Smooth muscle cell (in vitro differentiated cells): ENCODE data around the gene EIF6. TPM values are rescaled to one million over a fixed set of nuclear protein-coding genes. Genes with fewer than 3 reads are reported as not detected.
"Not testable (repeated sequence)": the region's sequence is repeated elsewhere in the genome, so short reads cannot be mapped to it uniquely, and the experiment has no call there.

Experiments used
- DNase-seq: peaks from one replicate; lab custom pipeline; 2025; ENCODE audit not compliant: unreplicated experiment; lab: John Stamatoyannopoulos, UW
- H2AFZ ChIP-seq: fragments of 200-600 bp; sonication (generic); 2 replicates; pipeline ENCODE4 v1.6.0; 2016; ENCODE audit warnings: antibody characterized with exemption, low read depth, mild to moderate bottlenecking
- H3F3A ChIP-seq: fragments of 200-600 bp; sonication (generic); 2 replicates; pipeline ENCODE4 v1.6.0; 2017; ENCODE audit warnings: antibody characterized with exemption, low read depth
- H3K27ac ChIP-seq: fragments of 200-600 bp; sonication (generic); 2 replicates; pipeline ENCODE4 v1.5.1; 2016; ENCODE audit warnings: low read depth, mild to moderate bottlenecking
- H3K27me3 ChIP-seq: fragments of 200-600 bp; sonication (generic); 2 replicates; pipeline ENCODE4 v1.6.1; 2016; ENCODE audit warnings: low read depth, mild to moderate bottlenecking
- H3K36me3 ChIP-seq: fragments of 200-600 bp; sonication (generic); 2 replicates; pipeline ENCODE4 v1.5.1; 2016; ENCODE audit warnings: low read depth
- H3K4me1 ChIP-seq: fragments of 200-600 bp; sonication (generic); 2 replicates; pipeline ENCODE4 v1.5.1; 2016; ENCODE audit warnings: low read depth
- H3K4me2 ChIP-seq: fragments of 200-600 bp; sonication (generic); 2 replicates; pipeline ENCODE4 v1.6.0; 2016; ENCODE audit warnings: mild to moderate bottlenecking
- H3K4me3 ChIP-seq: fragments of 200-600 bp; sonication (generic); 2 replicates; pipeline ENCODE4 v1.5.1; 2016; ENCODE audit warnings: mild to moderate bottlenecking
- H3K79me2 ChIP-seq: fragments of 200-600 bp; sonication (generic); 2 replicates; pipeline ENCODE4 v1.6.0; 2016; ENCODE audit warnings: low read depth, mild to moderate bottlenecking
- H3K9ac ChIP-seq: fragments of 200-600 bp; sonication (generic); 2 replicates; pipeline ENCODE4 v1.6.0; 2016; ENCODE audit warnings: low read depth
- H3K9me3 ChIP-seq: fragments of 200-600 bp; sonication (generic); replicated peaks from 2 replicates; pipeline ENCODE4 v1.5.1; 2016; ENCODE audit warnings: low read depth
- H4K20me1 ChIP-seq: fragments of 200-600 bp; sonication (generic); 2 replicates; pipeline ENCODE4 v1.6.0; 2016; ENCODE audit warnings: low read depth
- WGBS: methylation state at CpG from one replicate; pipeline ENCODE4 v1.1.7; 2016; ENCODE audit warnings: low lambda C conversion rate; 5-methylcytosine and 5-hydroxymethylcytosine counted together
- polyA plus RNA-seq: library from polyadenylated mRNA; unstranded; fragments of >200 nt; fragmentation: Nextera tagmentation; extraction: Ambion mirVana; gene quantifications from 2 replicates; pipeline ENCODE4 v1.2.1, GENCODE V29; 2016
- total RNA-seq: library from RNA; depleted of rRNA; stranded (reverse); fragments of >200 nt; gene quantifications from 2 replicates; pipeline ENCODE4 v1.2.3, GENCODE V29; 2014
- TF ChIP-seq, protein P1 (sequence below): fragments of 200-600 bp; sonication (generic); IDR thresholded peaks from 2 replicates; pipeline ENCODE4 v1.5.1; 2017; ENCODE audit warnings: borderline replicate concordance, mild to moderate bottlenecking, antibody characterized with exemption; ENCODE audit not compliant: insufficient read depth, poor library complexity, severe bottlenecking

The EIF6 gene
- total and polyA plus RNA-seq, 2 experiments from 2014 or later, result 110 to 179 TPM

DNA sequence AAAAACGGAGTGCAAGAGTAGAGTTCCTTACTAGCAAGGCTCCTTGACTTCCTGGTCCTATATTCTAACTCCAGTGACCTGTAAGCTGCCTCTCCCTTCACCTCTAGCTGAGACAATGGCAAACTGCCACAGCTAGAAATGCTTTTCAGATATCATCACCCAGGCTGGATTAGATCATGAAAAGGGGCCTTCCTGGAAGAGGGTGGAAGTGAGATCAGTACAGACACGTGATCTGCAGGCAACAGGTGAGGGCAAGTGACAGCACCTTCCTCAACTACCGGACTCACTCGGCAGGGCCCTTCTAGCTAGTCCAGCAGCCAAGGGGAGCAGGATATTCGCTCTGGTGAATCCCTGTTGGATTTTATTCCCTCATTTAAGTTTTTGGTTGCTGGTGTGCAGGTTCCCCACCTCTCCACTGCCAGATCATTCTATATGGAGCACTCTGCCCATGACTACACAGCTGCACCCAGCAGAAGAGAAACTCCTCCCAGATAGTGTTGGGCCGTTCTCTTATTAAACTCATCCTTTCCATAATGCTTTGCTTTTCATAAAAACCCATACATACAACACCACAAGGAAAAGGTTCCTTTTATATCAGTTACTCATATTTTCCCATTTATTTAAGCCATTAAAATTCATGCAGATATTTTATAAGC, 34.1 kb upstream of the EIF6 start:
- Histone ChIP-seq H3K4me1 (peaks cover 17% of the 10 kb centered on the region), H3K79me2 (no peaks in the 10 kb centered on the region), H4K20me1 (no peaks in the 10 kb centered on the region), H3K4me2 (peak overlapping the region; percentile 76), H3K27ac (peak overlapping the region; percentile 95), H3K27me3 (no peaks in the 10 kb centered on the region), H3K9ac (peak overlapping the region; percentile 46), H3K4me3 (no peak overlapping the region), H2AFZ (no peak overlapping the region), H3F3A (peaks cover 5% of the 10 kb centered on the region), H3K9me3 (no peaks in the 10 kb centered on the region), H3K36me3 (no peaks in the 10 kb centered on the region)
- WGBS, result 75% methylated on average over 6 of the region's 6 CpGs
- TF ChIP-seq, protein P1, sequence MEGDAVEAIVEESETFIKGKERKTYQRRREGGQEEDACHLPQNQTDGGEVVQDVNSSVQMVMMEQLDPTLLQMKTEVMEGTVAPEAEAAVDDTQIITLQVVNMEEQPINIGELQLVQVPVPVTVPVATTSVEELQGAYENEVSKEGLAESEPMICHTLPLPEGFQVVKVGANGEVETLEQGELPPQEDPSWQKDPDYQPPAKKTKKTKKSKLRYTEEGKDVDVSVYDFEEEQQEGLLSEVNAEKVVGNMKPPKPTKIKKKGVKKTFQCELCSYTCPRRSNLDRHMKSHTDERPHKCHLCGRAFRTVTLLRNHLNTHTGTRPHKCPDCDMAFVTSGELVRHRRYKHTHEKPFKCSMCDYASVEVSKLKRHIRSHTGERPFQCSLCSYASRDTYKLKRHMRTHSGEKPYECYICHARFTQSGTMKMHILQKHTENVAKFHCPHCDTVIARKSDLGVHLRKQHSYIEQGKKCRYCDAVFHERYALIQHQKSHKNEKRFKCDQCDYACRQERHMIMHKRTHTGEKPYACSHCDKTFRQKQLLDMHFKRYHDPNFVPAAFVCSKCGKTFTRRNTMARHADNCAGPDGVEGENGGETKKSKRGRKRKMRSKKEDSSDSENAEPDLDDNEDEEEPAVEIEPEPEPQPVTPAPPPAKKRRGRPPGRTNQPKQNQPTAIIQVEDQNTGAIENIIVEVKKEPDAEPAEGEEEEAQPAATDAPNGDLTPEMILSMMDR, result no peak
- DNase-seq, result no peak

DNA sequence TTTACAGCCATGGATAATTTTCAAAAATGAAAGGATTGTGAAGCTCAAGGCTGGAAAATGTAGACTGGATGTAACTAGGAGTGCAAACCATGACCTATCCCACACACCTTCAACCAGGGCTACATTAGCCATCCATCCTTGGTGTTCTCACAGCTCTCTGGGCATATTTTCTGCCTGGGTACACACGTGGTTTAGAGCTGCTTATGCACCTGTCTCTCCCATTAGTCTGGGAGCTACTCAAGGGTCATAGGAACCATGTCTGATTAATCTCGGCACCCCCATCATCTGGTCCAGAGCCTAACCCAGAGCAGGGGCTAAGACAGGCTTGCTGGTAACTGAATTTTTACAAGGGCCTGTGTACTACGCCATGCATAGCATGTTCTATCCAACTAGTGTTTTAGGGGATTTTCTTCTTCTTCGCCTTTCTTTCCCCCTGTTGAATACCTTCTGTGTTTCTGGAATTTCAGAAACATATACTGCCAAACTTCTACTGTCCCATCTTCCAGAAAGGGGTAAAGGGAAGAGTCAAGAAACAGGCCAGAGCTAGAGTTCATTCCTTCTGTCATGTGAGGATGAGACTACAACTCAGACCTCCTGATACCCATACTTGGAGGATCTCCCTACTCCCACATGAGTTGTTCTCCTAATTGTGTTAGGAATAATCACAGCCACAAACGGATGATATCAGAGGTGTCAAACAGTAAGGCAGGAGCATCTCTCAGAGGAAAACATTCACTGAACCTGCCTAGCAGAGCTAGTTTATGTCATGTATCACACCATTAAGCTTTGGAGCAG, 33.0 kb upstream of the EIF6 start:
- H2AFZ ChIP-seq, result no peak overlapping the region
- no peak overlapping the region for H3K4me3 ChIP-seq
- no peak for DNase-seq
- no peaks in the 10 kb centered on the region for H3K9me3 ChIP-seq
- H3K4me2 ChIP-seq, result no peak overlapping the region
- H3K4me1 ChIP-seq, result peaks cover 17% of the 10 kb centered on the region
- H3K27me3 ChIP-seq, result no peaks in the 10 kb centered on the region
- H3F3A ChIP-seq, result peaks cover 5% of the 10 kb centered on the region
- H3K36me3 ChIP-seq, result no peaks in the 10 kb centered on the region
- H3K27ac ChIP-seq, result peak overlapping the region; percentile 95
- H3K79me2 ChIP-seq, result no peaks in the 10 kb centered on the region
- 93% methylated on average over 5 of the region's 5 CpGs for WGBS
- no peaks in the 10 kb centered on the region for H4K20me1 ChIP-seq
- H3K9ac ChIP-seq, result peak overlapping the region; percentile 14
- TF ChIP-seq, protein P1, result no peak

DNA sequence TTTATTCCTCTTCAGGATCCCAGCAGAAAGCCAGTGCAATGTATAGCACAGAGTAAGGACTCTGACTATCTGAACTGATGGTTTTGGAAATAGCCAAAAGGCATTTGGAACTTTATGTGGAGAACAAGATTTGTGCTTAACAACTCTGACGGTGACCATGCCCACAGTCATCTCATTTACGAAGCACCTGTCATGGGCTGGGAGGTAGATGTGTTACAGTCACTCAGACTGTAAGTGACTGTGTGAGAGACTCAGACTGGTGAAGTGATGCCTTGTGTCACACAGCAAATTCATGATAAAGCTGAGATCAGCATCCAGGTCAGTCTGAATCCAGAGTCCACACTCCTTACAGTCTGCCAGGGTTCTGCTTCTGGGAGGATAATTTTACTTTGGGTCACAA, 31.5 kb upstream of the EIF6 start:
- Histone ChIP-seq H4K20me1 (no peaks in the 10 kb centered on the region), H3K9me3 (no peaks in the 10 kb centered on the region), H3K27me3 (no peaks in the 10 kb centered on the region), H3K27ac (no peak overlapping the region), H3K4me2 (no peak overlapping the region), H3K4me3 (no peak overlapping the region), H3K4me1 (peaks cover 24% of the 10 kb centered on the region), H3K79me2 (no peaks in the 10 kb centered on the region), H3K36me3 (no peaks in the 10 kb centered on the region), H2AFZ (no peak overlapping the region), H3K9ac (no peak overlapping the region), H3F3A (peaks cover 5% of the 10 kb centered on the region)
- WGBS, result 75% methylated on average over 2 of the region's 2 CpGs
- no peak for DNase-seq
- TF ChIP-seq, protein P1, result no peak

DNA sequence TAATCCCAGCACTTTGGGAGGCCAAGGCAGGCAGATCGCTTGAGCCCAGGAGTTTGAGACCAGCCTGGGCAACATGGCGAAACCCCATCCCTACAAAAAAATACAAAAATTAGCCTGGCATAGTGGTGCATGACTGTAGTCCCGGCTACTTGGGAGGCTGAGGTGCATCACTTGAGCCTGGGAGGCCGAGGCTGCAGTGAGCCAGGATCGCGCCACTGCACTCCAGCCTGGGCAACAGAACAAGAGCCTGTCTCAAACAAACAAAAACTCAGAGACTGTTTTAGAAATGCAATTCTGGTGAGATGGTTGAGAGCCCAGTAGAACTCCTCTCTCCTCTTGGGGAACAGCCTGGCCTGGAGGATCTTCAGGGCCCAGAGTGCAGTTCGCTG, 31.1 kb upstream of the EIF6 start:
- not testable (repeated sequence) for DNase-seq, H3K36me3 ChIP-seq, H4K20me1 ChIP-seq, H3F3A ChIP-seq, H3K9me3 ChIP-seq, H3K27ac ChIP-seq, H3K4me3 ChIP-seq, H2AFZ ChIP-seq, H3K27me3 ChIP-seq, H3K4me2 ChIP-seq, H3K79me2 ChIP-seq, H3K9ac ChIP-seq
- H3K4me1 ChIP-seq, result peaks cover 19% of the 10 kb centered on the region
- WGBS, result 100% methylated on average over 7 of the region's 7 CpGs
